K562 (cell line): ENCODE results near the gene MXRA7. TPM values are rescaled to one million over a fixed set of nuclear protein-coding genes. Genes with fewer than 3 reads are reported as not detected.

Experiments used
- ARID1B ChIP-seq: fragments of 450-650 bp; IDR thresholded peaks from 2 replicates; pipeline ENCODE4 v1.6.1; 2016; ENCODE audit warnings: antibody characterized with exemption, mild to moderate bottlenecking, inconsistent platforms
- ARNT ChIP-seq, 2 experiments: fragments of 450-650 bp; IDR thresholded peaks; 2 replicates each; pipeline ENCODE4 v1.6.1; 2016; ENCODE audit warnings: mild to moderate bottlenecking in 1 of 2
- C11orf30 ChIP-seq: fragments of 450-650 bp; IDR thresholded peaks from 2 replicates; pipeline ENCODE4 v1.6.1; 2016; ENCODE audit warnings: low read depth, mild to moderate bottlenecking
- CAMTA2 ChIP-seq: fragments of 250-450 bp; sonication (Bioruptor Pico); conservative IDR thresholded peaks from 2 replicates; pipeline ENCODE4 v1.5.1; 2022
- DNMT1 ChIP-seq: fragments of 450-650 bp; IDR thresholded peaks from 2 replicates; pipeline ENCODE4 v1.6.1; 2016; ENCODE audit warnings: antibody characterized with exemption, mild to moderate bottlenecking
- E2F3 ChIP-seq: fragments of 250-450 bp; sonication (Bioruptor Pico); IDR thresholded peaks from 2 replicates; pipeline ENCODE4 v1.4.0; 2020; ENCODE audit warnings: mild to moderate bottlenecking
- GATAD2B ChIP-seq: fragments of 450-650 bp; IDR thresholded peaks from 2 replicates; pipeline ENCODE4 v1.6.1; 2017; ENCODE audit warnings: mild to moderate bottlenecking, borderline replicate concordance
- HINFP ChIP-seq: fragments of 450-650 bp; conservative IDR thresholded peaks from 2 replicates; pipeline ENCODE4 v1.6.1; 2016; ENCODE audit warnings: missing genetic modification characterization, low read depth, mild to moderate bottlenecking, control low read depth, missing compliant biosample characterization
- JUNB ChIP-seq: fragments of 450-650 bp; formaldehyde crosslinking; conservative IDR thresholded peaks from 2 replicates; pipeline ENCODE4 v1.4.0; 2020; ENCODE audit warnings: mild to moderate bottlenecking
- KAT2B ChIP-seq: IDR thresholded peaks from one replicate; pipeline ENCODE4 v1.6.1; 2012; ENCODE audit warnings: low read depth, mild to moderate bottlenecking, control low read depth, inconsistent platforms, low read length, moderate library complexity
- KDM2B ChIP-seq: fragments of 250-450 bp; sonication (Bioruptor Pico); IDR thresholded peaks from 2 replicates; pipeline ENCODE4 v1.8.0; 2021; ENCODE audit warnings: mild to moderate bottlenecking, moderate library complexity
- KDM4B ChIP-seq, 2 experiments: fragments of 450-650 bp in 1 of 2; sonication (generic) in 1 of 2; IDR thresholded peaks; 2 replicates each; pipeline ENCODE4 v1.6.1; 2016 to 2017; ENCODE audit warnings: borderline replicate concordance in 2 of 2, antibody characterized with exemption in 1 of 2, low read depth in 1 of 2, mild to moderate bottlenecking in 1 of 2
- NFIC ChIP-seq: fragments of 450-650 bp; IDR thresholded peaks from 2 replicates; pipeline ENCODE4 v1.6.1; 2017; ENCODE audit warnings: mild to moderate bottlenecking, inconsistent platforms
- RNF2 ChIP-seq: sonication (generic); IDR thresholded peaks from 2 replicates; pipeline ENCODE4 v1.6.1; 2016
- SMARCC2 ChIP-seq: fragments of 450-650 bp; IDR thresholded peaks from 2 replicates; pipeline ENCODE4 v1.6.1; 2017; ENCODE audit warnings: antibody characterized with exemption, moderate library complexity, mild to moderate bottlenecking, low read depth
- STAG1 ChIP-seq: sonication (generic); formaldehyde crosslinking; IDR thresholded peaks from 2 replicates; pipeline ENCODE4 v1.5.0; 2020; ENCODE audit warnings: missing genetic modification reagents, borderline replicate concordance
- STAT6 ChIP-seq: sonication (generic); formaldehyde crosslinking; IDR thresholded peaks from 2 replicates; pipeline ENCODE4 v1.8.1; 2023; ENCODE audit warnings: mild to moderate bottlenecking, missing genetic modification reagents
- TBP ChIP-seq: optimal IDR thresholded peaks from 2 replicates; pipeline ENCODE3; 2011; ENCODE audit warnings: low read depth, low read length, improper control_type of control experiment
- ZNF175 ChIP-seq: fragments of 200-800 bp; sonication (Bioruptor generic); IDR thresholded peaks from 2 replicates; pipeline ENCODE4 v1.6.1; 2016; ENCODE audit warnings: low read depth, mild to moderate bottlenecking, missing genetic modification characterization, missing compliant biosample characterization
- ZNF764 ChIP-seq: fragments of 250-450 bp; sonication (Bioruptor Pico); IDR thresholded peaks from 2 replicates; pipeline ENCODE4 v1.4.0; 2020; ENCODE audit warnings: low read depth, mild to moderate bottlenecking, moderate library complexity
- polyA plus RNA-seq, 8 experiments: library from polyadenylated mRNA; depleted of rRNA in 4 of 8; stranded (reverse) in 5 of 8; unstranded in 3 of 8; fragments of >200 nt; fragmentation: Nextera tagmentation in 2 of 8; fragmentation: Illumina TruSeq in 1 of 8; extraction: Ambion mirVana in 2 of 8; extraction: Trizol in 1 of 8; gene quantifications; 2 replicates each; pipeline versions ENCODE4 v1.2.1 to v1.2.3, GENCODE V29; 2011 to 2014; ENCODE audit warnings: inconsistent platforms in 1 of 8, missing spikeins in 1 of 8
- total RNA-seq, 7 experiments: library from RNA; depleted of rRNA in 6 of 7; stranded (reverse); fragments of >200 nt in 6 of 7; fragmentation: Illumina TruSeq in 2 of 7; extraction: Trizol in 2 of 7; gene quantifications; 2 replicates each; pipeline versions ENCODE4 v1.2.1 to v1.2.3, GENCODE V29; 2011 to 2021; ENCODE audit warnings: low replicate concordance in 1 of 7
- TF ChIP-seq, protein P1 (sequence below): fragments of 250-450 bp; sonication (Bioruptor Pico); IDR thresholded peaks from 2 replicates; pipeline ENCODE4 v1.5.0; 2021
- TF ChIP-seq, protein P2 (sequence below), 2 experiments: fragments of 450-650 bp; conservative IDR thresholded peaks; 2 replicates each; pipeline ENCODE4 v1.6.1; 2017; ENCODE audit warnings: mild to moderate bottlenecking in 2 of 2, moderate library complexity in 2 of 2

Gene MXRA7
- total and polyA plus RNA-seq, 9 of the 15 experiments (the other 6 are each of a cell fraction or from before 2014, with no cell fraction given) = 2.6 to 38.4 (median 14.3) TPM

- TF ChIP-seq KDM4B (IDR thresholded peaks at IDR 0.05; ENCODE audit: borderline replicate concordance in 2 of 2, low read depth in 1 of 2) (no peak), ARNT (IDR thresholded peaks at IDR 0.05) (no peak), CAMTA2 (CRISPR knock-in tag) (no peak), JUNB (CRISPR knock-in tag) (no peak), ARID1B (peak; percentile 44), SMARCC2 (0 out of 2 replicates have a peak, but pooled peaks have one; percentile 23), KDM2B (0 out of 2 replicates have a peak, but pooled peaks have one; percentile 22), NFIC (peak; percentile 94), RNF2 (peak; percentile 52; the same call in 1 of the 2 replicates), STAT6 (CRISPR knock-in tag) (no peak), DNMT1 (no peak), TBP (no peak), ZNF764 (no peak), HINFP (peak; percentile 73; the same call in 1 of the 2 replicates), ZNF175 (no peak), KAT2B (no peak), GATAD2B (no peak), E2F3 (CRISPR knock-in tag) (peak; percentile 77), STAG1 (no peak; the same call in 1 of the 2 replicates), C11orf30 (no peak; the same call in 1 of the 2 replicates)
- TF ChIP-seq, protein P1, sequence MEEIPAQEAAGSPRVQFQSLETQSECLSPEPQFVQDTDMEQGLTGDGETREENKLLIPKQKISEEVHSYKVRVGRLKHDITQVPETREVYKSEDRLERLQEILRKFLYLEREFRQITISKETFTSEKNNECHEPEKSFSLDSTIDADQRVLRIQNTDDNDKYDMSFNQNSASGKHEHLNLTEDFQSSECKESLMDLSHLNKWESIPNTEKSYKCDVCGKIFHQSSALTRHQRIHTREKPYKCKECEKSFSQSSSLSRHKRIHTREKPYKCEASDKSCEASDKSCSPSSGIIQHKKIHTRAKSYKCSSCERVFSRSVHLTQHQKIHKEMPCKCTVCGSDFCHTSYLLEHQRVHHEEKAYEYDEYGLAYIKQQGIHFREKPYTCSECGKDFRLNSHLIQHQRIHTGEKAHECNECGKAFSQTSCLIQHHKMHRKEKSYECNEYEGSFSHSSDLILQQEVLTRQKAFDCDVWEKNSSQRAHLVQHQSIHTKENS (CRISPR knock-in tag) = no peak
- TF ChIP-seq, protein P2, sequence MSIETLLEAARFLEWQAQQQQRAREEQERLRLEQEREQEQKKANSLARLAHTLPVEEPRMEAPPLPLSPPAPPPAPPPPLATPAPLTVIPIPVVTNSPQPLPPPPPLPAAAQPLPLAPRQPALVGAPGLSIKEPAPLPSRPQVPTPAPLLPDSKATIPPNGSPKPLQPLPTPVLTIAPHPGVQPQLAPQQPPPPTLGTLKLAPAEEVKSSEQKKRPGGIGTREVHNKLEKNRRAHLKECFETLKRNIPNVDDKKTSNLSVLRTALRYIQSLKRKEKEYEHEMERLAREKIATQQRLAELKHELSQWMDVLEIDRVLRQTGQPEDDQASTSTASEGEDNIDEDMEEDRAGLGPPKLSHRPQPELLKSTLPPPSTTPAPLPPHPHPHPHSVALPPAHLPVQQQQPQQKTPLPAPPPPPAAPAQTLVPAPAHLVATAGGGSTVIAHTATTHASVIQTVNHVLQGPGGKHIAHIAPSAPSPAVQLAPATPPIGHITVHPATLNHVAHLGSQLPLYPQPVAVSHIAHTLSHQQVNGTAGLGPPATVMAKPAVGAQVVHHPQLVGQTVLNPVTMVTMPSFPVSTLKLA (conservative IDR thresholded peaks at IDR 0.05) = peak; percentile 97
These were observed 16.3 kb upstream of the MXRA7 start, which contains the start of gene METTL23 (continued) for GRCh38 chr17:76726776-76727718.
